Mononuclear cell (primary cell): ENCODE measurements around the gene SPATS2. TPM values are rescaled to one million over a fixed set of nuclear protein-coding genes. Genes with fewer than 3 reads are reported as not detected.
"Not testable (repeated sequence)": the region's sequence is repeated elsewhere in the genome, so short reads cannot be mapped to it uniquely, and the experiment has no call there.

Experiments
- H3K27me3 ChIP-seq: 2 replicates; pipeline ENCODE4 v1.6.0; 2011; ENCODE audit warnings: low read length, control low read depth; ENCODE audit not compliant: insufficient read depth
- H3K4me1 ChIP-seq: 2 replicates; pipeline ENCODE4 v1.5.1; 2011; ENCODE audit warnings: mild to moderate bottlenecking, low read length, control low read depth; ENCODE audit not compliant: insufficient read depth
- H3K4me3 ChIP-seq: 2 replicates; pipeline ENCODE4 v1.5.1; 2011; ENCODE audit warnings: mild to moderate bottlenecking, low read length, moderate library complexity
- H3K9me3 ChIP-seq: 2 replicates; pipeline ENCODE4 v1.5.1; 2011; ENCODE audit warnings: low read depth, mild to moderate bottlenecking, control low read depth, low read length
- total RNA-seq: library from RNA; depleted of rRNA; stranded (reverse); fragments of >200 nt; gene quantifications from one replicate; pipeline ENCODE4 v1.2.3, GENCODE V29; 2012

SPATS2 gene
- total RNA-seq: 5.2 TPM

DNA sequence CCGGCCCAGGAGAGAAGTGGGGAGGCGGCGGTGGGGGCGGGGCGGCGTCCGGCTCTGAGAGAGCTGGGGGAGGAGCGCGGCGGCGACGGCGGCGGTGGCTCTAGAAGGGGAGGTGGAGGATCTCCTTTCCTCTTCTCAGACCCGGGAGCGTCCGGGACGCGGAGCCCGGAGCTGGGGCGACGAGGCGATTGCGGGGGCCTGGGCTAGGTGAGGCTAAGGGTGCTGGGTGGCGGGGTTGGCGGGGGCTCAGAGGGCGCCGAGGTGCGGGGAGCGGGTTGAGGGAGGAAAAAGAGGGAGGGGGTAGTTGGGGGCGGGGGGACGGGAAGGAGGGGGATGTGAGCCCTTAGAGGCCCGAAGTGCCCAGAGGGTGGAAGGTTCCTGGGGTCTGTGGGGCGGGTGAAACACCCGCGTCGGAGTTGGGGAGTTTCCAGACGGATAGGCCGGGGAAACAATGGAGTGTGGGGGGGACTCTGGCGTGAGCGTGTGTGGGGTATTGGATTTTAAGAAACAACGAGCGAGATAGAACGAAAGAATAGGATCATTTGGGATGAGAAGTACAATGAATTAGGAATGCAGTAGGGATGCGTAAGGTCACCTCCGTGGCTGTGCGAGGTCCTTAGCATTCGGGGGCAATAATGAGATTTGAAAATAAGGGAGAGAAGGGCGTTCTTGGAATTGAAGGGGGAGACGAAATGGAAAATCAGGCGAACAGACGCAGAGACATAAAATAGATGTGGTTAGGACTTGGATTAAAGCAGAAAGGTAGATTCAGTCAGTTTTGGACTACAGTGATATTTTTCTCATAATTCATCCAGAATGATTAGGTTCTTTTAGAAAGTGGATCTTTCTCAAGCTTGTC, at the start of gene SPATS2:
TSS of gene SPATS2 (plus strand) at position 82 of the 859 bp plus-strand sequence. CDS start 93,551 bp downstream, outside the sequence.
- no peaks in the 10 kb centered on the region for H3K9me3 ChIP-seq
- H3K4me1 ChIP-seq: peaks cover 30% of the 10 kb centered on the region
- peak within 1 kb of the TSS; percentile 85 for H3K4me3 ChIP-seq
- H3K27me3 ChIP-seq: no peaks in the 10 kb centered on the region

GRCh38 chr12:49320411-49321103, 46.7 kb upstream of the SPATS2 start:
- peaks cover 18% of the 10 kb centered on the region for H3K4me1 ChIP-seq
- H3K9me3 ChIP-seq, H3K27me3 ChIP-seq, H3K4me3 ChIP-seq: not testable (repeated sequence)

GRCh38 chr12:49322367-49322707, 44.9 kb upstream of the SPATS2 start:
- Histone ChIP-seq H3K4me3 (peak overlapping the region; percentile 78), H3K27me3 (no peaks in the 10 kb centered on the region), H3K9me3 (no peaks in the 10 kb centered on the region), H3K4me1 (peaks cover 18% of the 10 kb centered on the region)

- Histone ChIP-seq H3K9me3 (no peaks in the 10 kb centered on the region), H3K4me1 (peaks cover 18% of the 10 kb centered on the region), H3K4me3 (peak within 1 kb of the TSS; percentile 78), H3K27me3 (no peaks in the 10 kb centered on the region)
Measured at GRCh38 chr12:49322708-49323523, 44.3 kb upstream of the SPATS2 start, which contains the start of gene TROAP. TSS of gene TROAP (plus strand) at chr12:49323255. CDS start at chr12:49323609, 354 bp downstream.

DNA sequence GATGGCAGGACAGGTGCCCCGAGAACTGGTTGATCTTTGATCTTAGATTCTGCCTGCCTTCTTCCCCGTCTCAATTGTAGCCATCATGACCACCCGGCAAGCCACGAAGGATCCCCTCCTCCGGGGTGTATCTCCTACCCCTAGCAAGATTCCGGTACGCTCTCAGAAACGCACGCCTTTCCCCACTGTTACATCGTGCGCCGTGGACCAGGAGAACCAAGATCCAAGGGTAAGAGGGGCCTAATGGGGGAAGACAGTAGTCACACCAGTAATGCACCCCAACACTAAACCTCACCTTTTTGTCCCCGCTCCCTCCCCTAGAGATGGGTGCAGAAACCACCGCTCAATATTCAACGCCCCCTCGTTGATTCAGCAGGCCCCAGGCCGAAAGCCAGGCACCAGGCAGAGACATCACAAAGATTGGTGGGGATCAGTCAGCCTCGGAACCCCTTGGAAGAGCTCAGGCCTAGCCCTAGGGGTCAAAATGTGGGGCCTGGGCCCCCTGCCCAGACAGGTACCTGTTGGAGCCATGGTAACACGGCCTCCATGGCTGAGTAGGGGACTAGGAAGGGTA, 43.7 kb upstream of the SPATS2 start:
- Histone ChIP-seq H3K4me3 (peak overlapping the region; percentile 78), H3K4me1 (peaks cover 18% of the 10 kb centered on the region), H3K27me3 (no peaks in the 10 kb centered on the region), H3K9me3 (no peaks in the 10 kb centered on the region)

DNA sequence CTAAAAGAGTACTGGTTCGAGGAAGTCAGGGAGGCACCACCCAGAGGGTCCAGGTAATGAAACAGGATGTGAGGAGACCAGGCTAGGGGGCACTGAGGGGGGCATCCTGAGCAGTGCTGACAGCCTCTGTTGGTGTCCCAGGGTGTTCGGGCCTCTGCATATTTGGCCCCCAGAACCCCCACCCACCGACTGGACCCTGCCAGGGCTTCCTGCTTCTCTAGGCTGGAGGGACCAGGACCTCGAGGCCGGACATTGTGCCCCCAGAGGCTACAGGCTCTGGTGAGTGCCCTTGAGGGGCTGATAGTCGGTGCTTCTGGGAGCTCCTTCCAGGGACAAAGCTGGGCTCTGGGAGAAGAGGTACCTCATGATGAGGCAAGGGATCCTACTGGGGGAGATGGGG, 41.7 kb upstream of the SPATS2 start:
- H3K9me3 ChIP-seq: no peaks in the 10 kb centered on the region
- no peak overlapping the region for H3K4me3 ChIP-seq
- H3K27me3 ChIP-seq: no peaks in the 10 kb centered on the region
- peaks cover 18% of the 10 kb centered on the region for H3K4me1 ChIP-seq

DNA sequence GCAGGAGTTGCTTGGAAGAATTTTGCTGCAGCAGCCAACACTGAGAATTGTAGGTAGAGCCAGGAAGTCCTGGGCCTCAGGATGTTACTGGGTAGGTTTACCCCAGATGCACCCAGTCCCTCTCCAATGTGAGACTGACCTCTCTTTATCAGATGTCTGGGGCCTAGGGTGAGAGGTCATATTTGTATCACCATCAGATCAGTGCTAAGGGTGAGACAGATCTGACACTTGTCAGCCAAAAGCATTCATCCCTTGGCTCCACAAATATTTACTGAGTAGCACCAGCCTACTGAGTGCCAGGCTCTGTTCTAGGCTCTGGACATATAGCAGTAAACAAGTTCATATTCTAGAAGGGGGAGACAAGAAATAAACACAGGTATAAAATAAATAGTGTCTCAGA, 39.9 kb upstream of the SPATS2 start:
- Histone ChIP-seq H3K4me3 (no peak overlapping the region), H3K27me3 (peaks cover 6% of the 10 kb centered on the region), H3K4me1 (peaks cover 13% of the 10 kb centered on the region), H3K9me3 (no peaks in the 10 kb centered on the region)

DNA sequence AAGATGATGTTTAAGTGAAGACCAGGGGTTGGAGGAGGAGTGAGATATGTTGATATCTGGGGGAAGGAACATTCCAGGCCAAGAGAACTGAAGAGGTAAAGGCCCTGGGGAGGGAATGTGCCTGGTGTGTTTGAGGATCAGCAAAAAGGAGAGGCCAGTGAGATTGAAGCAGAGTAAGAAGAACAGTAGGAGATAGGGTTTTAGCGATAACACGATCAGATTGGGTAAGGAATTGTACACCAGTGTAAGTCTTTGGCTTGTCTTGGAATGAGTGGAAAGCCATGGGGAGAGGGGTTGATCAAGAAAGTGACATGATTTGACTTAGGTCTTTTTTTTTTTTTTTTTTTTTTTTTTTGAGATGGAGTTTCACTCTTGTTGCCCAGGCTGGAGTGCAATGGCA, 39.4 kb upstream of the SPATS2 start:
- Histone ChIP-seq H3K9me3 (no peaks in the 10 kb centered on the region), H3K27me3 (peaks cover 9% of the 10 kb centered on the region), H3K4me1 (peaks cover 11% of the 10 kb centered on the region), H3K4me3 (no peak overlapping the region)

DNA sequence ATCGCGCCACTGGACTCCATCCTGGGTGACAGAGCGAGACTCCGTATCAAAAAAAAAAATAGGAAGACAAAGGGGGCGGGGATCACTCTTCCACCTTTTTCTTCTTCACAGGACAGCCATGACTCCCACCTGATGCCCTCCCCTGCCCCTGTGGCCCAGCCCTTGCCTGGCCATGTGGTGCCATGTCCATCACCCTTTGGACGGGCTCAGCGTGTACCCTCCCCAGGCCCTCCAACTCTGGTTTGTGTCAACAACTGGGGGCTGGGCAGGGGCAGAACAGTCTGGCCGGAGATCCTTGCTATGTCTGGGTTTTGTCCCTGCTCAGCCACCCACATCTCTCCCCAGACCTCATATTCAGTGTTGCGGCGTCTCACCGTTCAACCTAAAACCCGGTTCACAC, 38.4 kb upstream of the SPATS2 start:
- Histone ChIP-seq H3K9me3 (no peaks in the 10 kb centered on the region), H3K4me3 (no peak overlapping the region), H3K27me3 (peaks cover 18% of the 10 kb centered on the region), H3K4me1 (peaks cover 8% of the 10 kb centered on the region)

- Histone ChIP-seq H3K9me3 (no peaks in the 10 kb centered on the region), H3K27me3 (peaks cover 31% of the 10 kb centered on the region), H3K4me1 (peaks cover 4% of the 10 kb centered on the region)
Measured at GRCh38 chr12:49330032-49330619, 37.1 kb upstream of the SPATS2 start.

DNA sequence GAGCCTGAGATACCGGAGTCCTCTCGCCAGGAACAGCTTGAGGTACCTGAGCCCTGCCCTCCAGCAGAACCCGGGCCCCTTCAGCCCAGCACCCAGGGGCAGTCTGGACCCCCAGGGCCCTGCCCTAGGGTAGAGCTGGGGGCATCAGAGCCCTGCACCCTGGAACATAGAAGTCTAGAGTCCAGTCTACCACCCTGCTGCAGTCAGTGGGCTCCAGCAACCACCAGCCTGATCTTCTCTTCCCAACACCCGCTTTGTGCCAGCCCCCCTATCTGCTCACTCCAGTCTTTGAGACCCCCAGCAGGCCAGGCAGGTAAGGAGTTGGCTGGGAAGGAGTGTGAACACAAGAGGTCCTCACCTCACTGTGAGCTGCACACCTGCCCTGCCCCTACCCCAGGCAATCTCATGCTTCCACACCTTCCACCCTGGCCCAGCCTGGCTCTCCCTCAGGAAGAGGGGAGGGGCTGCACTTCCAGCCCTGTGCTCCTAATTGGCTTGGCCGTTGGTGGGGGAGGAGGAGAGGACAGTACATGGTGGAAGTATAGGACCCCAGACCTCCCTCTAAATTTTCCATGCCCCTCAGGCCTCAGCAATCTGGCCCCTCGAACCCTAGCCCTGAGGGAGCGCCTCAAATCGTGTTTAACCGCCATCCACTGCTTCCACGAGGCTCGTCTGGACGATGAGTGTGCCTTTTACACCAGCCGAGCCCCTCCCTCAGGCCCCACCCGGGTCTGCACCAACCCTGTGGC, 36.5 kb upstream of the SPATS2 start:
- H3K9me3 ChIP-seq: no peaks in the 10 kb centered on the region
- peaks cover 4% of the 10 kb centered on the region for H3K4me1 ChIP-seq
- H3K27me3 ChIP-seq: peaks cover 37% of the 10 kb centered on the region
- H3K4me3 ChIP-seq: no peak overlapping the region

More at GRCh38 chr12:49330032-49330619, 37.1 kb upstream of the SPATS2 start:
- no peak overlapping the region for H3K4me3 ChIP-seq

DNA sequence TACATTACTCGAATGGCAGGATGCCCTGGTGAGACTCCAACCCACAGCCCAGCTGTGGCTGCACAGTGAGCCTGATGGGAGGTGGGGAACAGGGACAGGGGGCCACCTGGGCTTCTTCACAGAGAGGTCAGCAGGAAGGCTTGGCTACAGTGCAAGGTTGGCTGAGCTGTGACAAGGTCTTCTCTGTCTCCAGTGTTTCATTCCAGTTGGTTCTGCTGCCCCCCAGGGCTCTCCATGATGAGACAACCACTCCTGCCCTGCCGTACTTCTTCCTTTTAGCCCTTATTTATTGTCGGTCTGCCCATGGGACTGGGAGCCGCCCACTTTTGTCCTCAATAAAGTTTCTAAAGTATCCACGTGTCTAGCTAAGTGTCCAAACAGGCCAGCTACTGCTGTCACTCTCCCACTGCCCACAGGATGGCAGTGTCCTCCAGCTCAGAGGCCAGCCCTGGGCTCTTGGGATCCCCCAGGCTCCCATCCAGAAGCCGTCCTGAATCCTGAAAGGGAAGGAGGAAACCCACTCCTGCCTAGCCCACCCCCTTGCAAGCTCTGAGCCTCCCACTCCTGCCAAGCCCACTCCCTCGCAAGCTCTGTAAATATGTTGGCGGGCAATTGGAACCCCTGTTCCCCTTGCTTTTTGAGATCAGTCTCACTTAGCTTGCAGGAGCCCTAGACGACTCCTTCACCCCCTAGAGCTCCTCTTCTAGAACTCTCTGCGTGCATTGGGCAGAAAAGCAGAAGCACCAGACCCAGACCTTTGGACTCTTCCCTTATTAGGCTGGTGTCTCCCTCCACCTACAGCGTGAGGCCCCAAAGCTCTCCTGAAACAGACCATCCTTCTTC, 35.7 kb upstream of the SPATS2 start:
- Histone ChIP-seq H3K4me3 (no peak overlapping the region), H3K4me1 (peaks cover 12% of the 10 kb centered on the region), H3K9me3 (no peaks in the 10 kb centered on the region), H3K27me3 (peaks cover 45% of the 10 kb centered on the region)

GRCh38 chr12:49332441-49332861, 34.8 kb upstream of the SPATS2 start:
- Histone ChIP-seq H3K4me1 (peaks cover 20% of the 10 kb centered on the region), H3K27me3 (peaks cover 52% of the 10 kb centered on the region), H3K9me3 (no peaks in the 10 kb centered on the region), H3K4me3 (no peak overlapping the region)
